Trophoblast cell (in vitro differentiated cells and primary cell): ENCODE measurements around the gene OR2T8.

Experiments used
- DNase-seq, 2 donors: peaks; one replicate each; pipeline ENCODE4 v3.0.0-alpha.2; 2016
- H2AFZ ChIP-seq: 2 replicates; pipeline ENCODE4 v1.6.1; 2013; ENCODE audit warnings: low read length, moderate library complexity, mild to moderate bottlenecking; ENCODE audit not compliant: insufficient read depth, poor library complexity
- H2AK5ac ChIP-seq: 2 replicates; pipeline ENCODE4 v1.6.1; 2013; ENCODE audit warnings: mild to moderate bottlenecking, low read length
- H2BK120ac ChIP-seq: 2 replicates; pipeline ENCODE4 v1.6.1; 2013; ENCODE audit warnings: low read length, mild to moderate bottlenecking, moderate library complexity; ENCODE audit not compliant: insufficient read depth, poor library complexity
- H2BK12ac ChIP-seq: 2 replicates; pipeline ENCODE4 v1.6.1; 2013; ENCODE audit warnings: mild to moderate bottlenecking, low read length, moderate library complexity
- H2BK5ac ChIP-seq: 2 replicates; pipeline ENCODE4 v1.6.1; 2013; ENCODE audit warnings: low read length, low read depth, moderate library complexity, mild to moderate bottlenecking; ENCODE audit not compliant: poor library complexity
- H3K14ac ChIP-seq: 2 replicates; pipeline ENCODE4 v1.6.1; 2013; ENCODE audit warnings: mild to moderate bottlenecking, low read length
- H3K18ac ChIP-seq: 2 replicates; pipeline ENCODE4 v1.6.1; 2013; ENCODE audit warnings: mild to moderate bottlenecking, low read length
- H3K23ac ChIP-seq: 2 replicates; pipeline ENCODE4 v1.6.1; 2013; ENCODE audit warnings: low read length
- H3K27ac ChIP-seq: 2 replicates; pipeline ENCODE4 v1.5.1; 2013; ENCODE audit warnings: low read depth, mild to moderate bottlenecking, inconsistent platforms, low read length, moderate library complexity
- H3K27me3 ChIP-seq: 2 replicates; pipeline ENCODE4 v1.6.1; 2013; ENCODE audit warnings: inconsistent platforms, mild to moderate bottlenecking, low read length, moderate library complexity; ENCODE audit not compliant: insufficient read depth
- H3K36me3 ChIP-seq, 2 experiments: 1 replicate in 1 of 2; 2 replicates in 1 of 2; pipeline ENCODE4 v1.6.1; 2013; ENCODE audit warnings: low read length in 2 of 2, mild to moderate bottlenecking in 2 of 2, moderate library complexity in 1 of 2; ENCODE audit not compliant: insufficient read depth in 2 of 2, control insufficient read depth in 1 of 2
- H3K4ac ChIP-seq: 2 replicates; pipeline ENCODE4 v1.6.1; 2013; ENCODE audit warnings: low read depth, mild to moderate bottlenecking, low read length, moderate library complexity
- H3K4me1 ChIP-seq, 2 experiments: 1 replicate in 1 of 2; 2 replicates in 1 of 2; pipeline ENCODE4 v1.6.1; 2013; ENCODE audit warnings: low read length in 2 of 2, mild to moderate bottlenecking in 2 of 2, moderate library complexity in 1 of 2; ENCODE audit not compliant: insufficient read depth in 2 of 2, control insufficient read depth in 1 of 2
- H3K4me2 ChIP-seq: 2 replicates; pipeline ENCODE4 v1.6.1; 2013; ENCODE audit warnings: inconsistent platforms, mild to moderate bottlenecking, low read length, moderate library complexity
- H3K4me3 ChIP-seq: 2 replicates; pipeline ENCODE4 v1.5.1; 2013; ENCODE audit warnings: mild to moderate bottlenecking, low read depth, low read length, inconsistent platforms
- H3K79me1 ChIP-seq: one replicate; pipeline ENCODE4 v1.6.1; 2013; ENCODE audit warnings: low read length
- H3K79me2 ChIP-seq: 2 replicates; pipeline ENCODE4 v1.6.1; 2013; ENCODE audit warnings: low read length, mild to moderate bottlenecking; ENCODE audit not compliant: control insufficient read depth, insufficient read depth, poor library complexity
- H3K9ac ChIP-seq: 2 replicates; pipeline ENCODE4 v1.6.1; 2013; ENCODE audit warnings: mild to moderate bottlenecking, low read length
- H3K9me3 ChIP-seq: 2 replicates; pipeline ENCODE4 v1.6.1; 2013; ENCODE audit warnings: low read depth, mild to moderate bottlenecking, control low read depth, inconsistent platforms, low read length; ENCODE audit not compliant: insufficient read depth
- H4K12ac ChIP-seq: 2 replicates; pipeline ENCODE4 v1.6.1; 2013; ENCODE audit warnings: low read depth, mild to moderate bottlenecking, low read length, moderate library complexity
- H4K8ac ChIP-seq: 2 replicates; pipeline ENCODE4 v1.6.1; 2013; ENCODE audit warnings: low read depth, mild to moderate bottlenecking, low read length, moderate library complexity
- H4K91ac ChIP-seq: one replicate; pipeline ENCODE4 v1.6.1; 2013; ENCODE audit warnings: low read depth, mild to moderate bottlenecking, low read length, moderate library complexity
- WGBS: extraction: QIAGEN DNeasy Blood & Tissue Kit; methylation state at CpG from one replicate; pipeline ENCODE4 v1.1.7; 2013; ENCODE audit warnings: missing lambda C conversion rate; ENCODE audit not compliant: insufficient read length, insufficient coverage; ENCODE audit errors: extremely low coverage; 5-methylcytosine and 5-hydroxymethylcytosine counted together

Gene OR2T8

GRCh38 chr1:247966532-247967204, 46.6 kb downstream of the OR2T8 start:
- Histone ChIP-seq H4K8ac (no peak overlapping the region), H3K4me1 (no peaks in the 10 kb centered on the region), H3K79me1 (no peaks in the 10 kb centered on the region), H2BK120ac (no peak overlapping the region), H4K12ac (no peak overlapping the region), H3K4me2 (no peak overlapping the region), H3K4me3 (no peak overlapping the region), H3K27ac (no peak overlapping the region), H3K4ac (no peak overlapping the region), H3K9me3 (peaks cover 6% of the 10 kb centered on the region), H2BK5ac (no peak overlapping the region), H3K79me2 (no peaks in the 10 kb centered on the region), H3K14ac (no peak overlapping the region), H3K23ac (no peak overlapping the region), H3K36me3 (no peaks in the 10 kb centered on the region), H3K27me3 (no peaks in the 10 kb centered on the region), H2BK12ac (no peak overlapping the region), H3K18ac (no peak overlapping the region), H2AFZ (no peak overlapping the region), H3K9ac (no peak overlapping the region), H2AK5ac (no peak overlapping the region), H4K91ac (no peak overlapping the region)
- WGBS, result no CpG with 5 or more reads among the region's 5 CpGs
- DNase-seq, result no peak
